GM23338 (cell line): ENCODE data around the gene ADCYAP1. TPM values are rescaled to one million over a fixed set of nuclear protein-coding genes. Genes with fewer than 3 reads are reported as not detected.

Experiments
- ATAC-seq: fragments of 200-7000 bp; cut with Tn5 transposase; 3 replicates; pipeline ENCODE4 v1.9.1; 2020
- DNase-seq: peaks from one replicate; pipeline ENCODE4 v3.0.0-alpha.2; 2015; ENCODE audit warnings: low spot score
- H2AFZ ChIP-seq: fragments of 200-600 bp; sonication (generic); 2 replicates; pipeline ENCODE4 v1.8.0; 2016; ENCODE audit warnings: antibody characterized with exemption, mild to moderate bottlenecking, moderate library complexity
- H3F3A ChIP-seq: fragments of 200-600 bp; sonication (generic); replicated peaks from 2 replicates; pipeline ENCODE4 v1.8.0; 2017; ENCODE audit warnings: antibody characterized with exemption, mixed run types, low read depth
- H3K27ac ChIP-seq: fragments of 200-600 bp; sonication (generic); 2 replicates; pipeline ENCODE4 v1.6.1; 2016; ENCODE audit warnings: low read depth
- H3K27me3 ChIP-seq: fragments of 200-600 bp; sonication (generic); 2 replicates; pipeline ENCODE4 v1.8.0; 2016; ENCODE audit warnings: mild to moderate bottlenecking, mixed run types, moderate library complexity; ENCODE audit not compliant: insufficient read depth
- H3K36me3 ChIP-seq: fragments of 200-600 bp; sonication (generic); 2 replicates; pipeline ENCODE4 v1.8.0; 2016; ENCODE audit warnings: mild to moderate bottlenecking; ENCODE audit not compliant: insufficient read depth
- H3K4me1 ChIP-seq: fragments of 200-600 bp; sonication (generic); 2 replicates; pipeline ENCODE4 v1.8.0; 2016; ENCODE audit warnings: mild to moderate bottlenecking, moderate library complexity; ENCODE audit not compliant: insufficient read depth
- H3K4me2 ChIP-seq: fragments of 200-600 bp; sonication (generic); 2 replicates; pipeline ENCODE4 v1.7.1; 2017; ENCODE audit warnings: mixed run types
- H3K4me3 ChIP-seq: fragments of 200-600 bp; sonication (generic); 2 replicates; pipeline ENCODE4 v1.6.1; 2016; ENCODE audit warnings: mixed run types
- H3K79me2 ChIP-seq: fragments of 200-600 bp; sonication (generic); replicated peaks from 2 replicates; pipeline ENCODE4 v1.8.0; 2017; ENCODE audit warnings: mild to moderate bottlenecking; ENCODE audit not compliant: insufficient read depth
- H3K9me2 ChIP-seq: fragments of 200-600 bp; sonication (generic); 2 replicates; pipeline ENCODE4 v1.8.0; 2017; ENCODE audit not compliant: insufficient read depth
- H4K20me1 ChIP-seq: fragments of 200-600 bp; sonication (generic); replicated peaks from 2 replicates; pipeline ENCODE4 v1.8.0; 2017; ENCODE audit warnings: mild to moderate bottlenecking; ENCODE audit not compliant: insufficient read depth
- H3K27ac Mint-ChIP-seq: 2 replicates; pipeline ENCODE4 v1.8.0; 2020; ENCODE audit warnings: inconsistent platforms, mild to moderate bottlenecking, moderate library complexity, mixed read lengths
- H3K27me3 Mint-ChIP-seq: 3 replicates; pipeline ENCODE4 v1.8.0; 2022; ENCODE audit warnings: low read depth, mild to moderate bottlenecking, moderate library complexity, mixed read lengths, inconsistent platforms; ENCODE audit not compliant: insufficient read depth, poor library complexity
- H3K36me3 Mint-ChIP-seq: 3 replicates; pipeline ENCODE4 v1.8.0; 2021; ENCODE audit warnings: low read depth, mild to moderate bottlenecking, inconsistent platforms, moderate library complexity, mixed read lengths
- H3K4me1 Mint-ChIP-seq: 3 replicates; pipeline ENCODE4 v1.8.0; 2020; ENCODE audit warnings: mild to moderate bottlenecking, inconsistent platforms, mixed read lengths
- H3K4me3 Mint-ChIP-seq: 3 replicates; pipeline ENCODE4 v1.8.0; 2021; ENCODE audit warnings: moderate library complexity, mild to moderate bottlenecking, inconsistent platforms, mixed read lengths
- H3K9me3 Mint-ChIP-seq: 3 replicates; pipeline ENCODE4 v1.8.0; 2020; ENCODE audit warnings: moderate library complexity, mild to moderate bottlenecking, inconsistent platforms, mixed read lengths
- EZH2 ChIP-seq: fragments of 200-600 bp; sonication (generic); IDR thresholded peaks from one replicate; pipeline ENCODE4 v1.8.0; 2017; ENCODE audit warnings: antibody characterized with exemption, mild to moderate bottlenecking, low read depth; ENCODE audit not compliant: unreplicated experiment
- EZH2phosphoT487 ChIP-seq: fragments of 200-600 bp; sonication (generic); IDR thresholded peaks from one replicate; pipeline ENCODE4 v1.8.1; 2018; ENCODE audit warnings: antibody characterized with exemption; ENCODE audit not compliant: unreplicated experiment
- JUNB ChIP-seq: IDR thresholded peaks from one replicate; pipeline ENCODE4 v1.6.1; 2016; ENCODE audit warnings: antibody characterized with exemption; ENCODE audit not compliant: unreplicated experiment
- NANOG ChIP-seq: IDR thresholded peaks from 2 replicates; pipeline ENCODE4 v1.6.1; 2016; ENCODE audit warnings: antibody characterized with exemption, borderline replicate concordance
- REST ChIP-seq: IDR thresholded peaks from one replicate; pipeline ENCODE4 v1.6.1; 2018; ENCODE audit warnings: antibody characterized with exemption; ENCODE audit not compliant: unreplicated experiment
- STAT1 ChIP-seq: IDR thresholded peaks from one replicate; pipeline ENCODE4 v1.6.1; 2016; ENCODE audit warnings: antibody characterized with exemption; ENCODE audit not compliant: unreplicated experiment
- ZNF114 ChIP-seq: fragments of 250-450 bp; sonication (Bioruptor Pico); IDR thresholded peaks from 2 replicates; pipeline ENCODE4 v1.5.0; 2020; ENCODE audit warnings: mild to moderate bottlenecking, moderate library complexity
- ZNF331 ChIP-seq: fragments of 250-450 bp; sonication (Bioruptor Pico); IDR thresholded peaks from 2 replicates; pipeline ENCODE4 v1.5.0; 2020; ENCODE audit warnings: low read depth, mild to moderate bottlenecking, moderate library complexity
- polyA plus RNA-seq: library from polyadenylated mRNA; unstranded; fragments of >200 nt; fragmentation: Nextera tagmentation; extraction: Ambion mirVana; gene quantifications from 2 replicates; pipeline ENCODE4 v1.2.1, GENCODE V29; 2016
- total RNA-seq: library from RNA; depleted of rRNA; stranded (reverse); fragments of >200 nt; shearing (Covaris generic); gene quantifications from 2 replicates; pipeline ENCODE4 v1.2.3, GENCODE V29; 2014

The ADCYAP1 gene
- total and polyA plus RNA-seq, 2 experiments from 2014 or later, result not detected

GRCh38 chr18:907885-908757 lies 3.5 kb downstream of the ADCYAP1 start:
- Histone ChIP-seq H2AFZ (0 out of 2 replicates have a peak overlapping the region, but pooled peaks have one; percentile 47), H3K4me2 (peak overlapping the region; percentile 97), H3K4me1 (peaks cover 21% of the 10 kb centered on the region), H3K36me3 (no peaks in the 10 kb centered on the region), H3K4me3 (peak overlapping the region; percentile 76), H3F3A (0 out of 2 replicates have a peak, but pooled peaks cover 12% of the 10 kb centered on the region), H3K79me2 (no peaks in the 10 kb centered on the region), H3K9me2 (no peaks in the 10 kb centered on the region), H4K20me1 (peaks cover 13% of the 10 kb centered on the region), H3K27ac (no peak overlapping the region), H3K27me3 (peaks cover 100% of the 10 kb centered on the region)
- Mint-ChIP-seq H3K9me3 (peaks cover 3% of the 10 kb centered on the region; the same call in 2 of the 3 replicates), H3K27ac (no peak overlapping the region), H3K36me3 (no peaks in the 10 kb centered on the region; the same call in 2 of the 3 replicates), H3K4me3 (peak overlapping the region; percentile 70), H3K4me1 (peaks cover 19% of the 10 kb centered on the region), H3K27me3 (peaks cover 85% of the 10 kb centered on the region)
- DNase-seq (peak; percentile 44), ATAC-seq (no peak)
- TF ChIP-seq STAT1 (no peak), EZH2 (peak; percentile 85), JUNB (no peak)

GRCh38 chr18:908758-909724 lies 4.4 kb downstream of the ADCYAP1 start:
- no peak overlapping the region for H3K27ac Mint-ChIP-seq
- H3K27me3 Mint-ChIP-seq, result peaks cover 76% of the 10 kb centered on the region
- Histone ChIP-seq H4K20me1 (peaks cover 8% of the 10 kb centered on the region), H3K9me2 (no peaks in the 10 kb centered on the region), H3K4me3 (peak overlapping the region; percentile 76), H3K27ac (no peak overlapping the region), H3K79me2 (no peaks in the 10 kb centered on the region), H2AFZ (peak overlapping the region; percentile 43; the same call in 1 of the 2 replicates), H3K4me2 (peak overlapping the region; percentile 97), H3K27me3 (peaks cover 100% of the 10 kb centered on the region), H3K36me3 (no peaks in the 10 kb centered on the region), H3F3A (0 out of 2 replicates have a peak, but pooled peaks cover 11% of the 10 kb centered on the region), H3K4me1 (peaks cover 19% of the 10 kb centered on the region)
- H3K4me3 Mint-ChIP-seq, result peak overlapping the region; percentile 70
- peak; percentile 95 for TF ChIP-seq EZH2
- TF ChIP-seq EZH2phosphoT487, result no peak
- TF ChIP-seq NANOG, result no peak
- TF ChIP-seq ZNF331, result no peak
- TF ChIP-seq ZNF114 (CRISPR knock-in tag), result no peak
- TF ChIP-seq JUNB, result no peak
- TF ChIP-seq REST, result no peak
- no peaks in the 10 kb centered on the region; the same call in 2 of the 3 replicates for H3K36me3 Mint-ChIP-seq
- H3K9me3 Mint-ChIP-seq, result peaks cover 3% of the 10 kb centered on the region; the same call in 1 of the 3 replicates
- H3K4me1 Mint-ChIP-seq, result peaks cover 15% of the 10 kb centered on the region
- ATAC-seq, result no peak
- DNase-seq, result peak; percentile 80
